CD4-positive, alpha-beta T cell treated with Interleukin-21 for 1 hour (primary cell): ENCODE results near the gene NAMPT.
"Not testable (repeated sequence)": the region's sequence is repeated elsewhere in the genome, so short reads cannot be mapped to it uniquely, and the experiment has no call there.

Experiments used
- DNase-seq: peaks from one replicate; pipeline ENCODE4 v3.0.0-alpha.2; 2020

The NAMPT gene

GRCh38 chr7:106298631-106299030 is 13.8 kb upstream of the NAMPT start:
- not testable (repeated sequence) for DNase-seq

DNA sequence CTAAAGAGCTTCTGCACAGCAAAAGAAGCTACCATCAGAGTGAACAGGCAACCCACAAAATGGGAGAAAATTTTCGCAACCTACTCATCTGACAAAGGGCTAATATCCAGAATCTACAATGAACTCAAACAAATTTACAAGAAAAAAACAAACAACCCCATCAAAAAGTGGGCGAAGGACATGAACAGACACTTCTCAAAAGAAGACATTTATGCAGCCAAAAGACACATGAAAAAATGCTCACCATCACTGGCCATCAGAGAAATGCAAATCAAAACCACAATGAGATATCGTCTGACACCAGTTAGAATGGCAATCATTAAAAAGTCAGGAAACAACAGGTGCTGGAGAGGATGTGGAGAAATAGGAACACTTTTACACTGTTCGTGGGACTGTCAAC is 13.4 kb upstream of the NAMPT start:
- DNase-seq, result not testable (repeated sequence)

DNA sequence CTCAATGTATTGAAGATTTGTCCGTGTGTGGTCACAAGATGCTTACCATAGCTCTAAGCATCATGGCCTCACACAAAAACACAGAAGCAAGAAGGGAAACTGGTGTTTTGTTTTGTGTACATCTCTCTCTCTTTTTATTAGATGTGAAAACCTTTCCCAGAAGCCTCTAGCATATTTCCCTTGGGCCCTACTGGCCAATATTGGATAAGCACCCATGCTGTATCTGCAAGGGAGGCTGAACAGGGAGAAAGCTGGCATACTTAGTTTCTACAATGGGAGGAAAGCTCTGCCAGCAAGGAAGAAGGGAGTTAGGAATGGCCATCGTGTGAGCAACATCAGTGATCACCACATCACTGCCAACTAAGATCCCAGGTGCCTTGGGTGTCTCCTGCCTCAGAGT is 9.6 kb upstream of the NAMPT start:
- DNase-seq, result no peak

- DNase-seq, result no peak
Measured at GRCh38 chr7:106291247-106291646, 6.5 kb upstream of the NAMPT start.

- DNase-seq, result no peak
Measured at GRCh38 chr7:106290319-106290718, 5.5 kb upstream of the NAMPT start.

DNA sequence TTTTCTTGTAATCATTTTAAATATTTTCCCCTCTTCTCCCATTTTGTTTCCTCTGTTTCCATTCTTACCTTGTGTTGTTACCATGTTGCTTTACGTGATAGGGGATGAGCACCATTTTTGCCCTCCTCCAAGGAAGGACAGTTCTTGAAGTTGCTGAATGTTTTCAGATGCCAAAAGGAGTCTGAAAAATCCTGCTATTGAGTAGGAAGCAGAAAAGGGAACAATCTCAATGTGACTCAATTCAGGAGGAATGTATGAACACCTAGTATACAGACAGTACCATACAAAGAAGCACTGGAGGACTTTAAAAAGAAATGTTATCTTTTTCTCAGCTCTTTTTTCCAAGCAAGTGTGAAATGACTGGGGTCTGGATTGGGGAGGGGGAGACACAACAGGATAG is 5.1 kb upstream of the NAMPT start:
- DNase-seq, result no peak

GRCh38 chr7:106288263-106288662 is 3.5 kb upstream of the NAMPT start:
- no peak for DNase-seq

GRCh38 chr7:106287786-106288185 is 3.0 kb upstream of the NAMPT start:
- no peak for DNase-seq

DNA sequence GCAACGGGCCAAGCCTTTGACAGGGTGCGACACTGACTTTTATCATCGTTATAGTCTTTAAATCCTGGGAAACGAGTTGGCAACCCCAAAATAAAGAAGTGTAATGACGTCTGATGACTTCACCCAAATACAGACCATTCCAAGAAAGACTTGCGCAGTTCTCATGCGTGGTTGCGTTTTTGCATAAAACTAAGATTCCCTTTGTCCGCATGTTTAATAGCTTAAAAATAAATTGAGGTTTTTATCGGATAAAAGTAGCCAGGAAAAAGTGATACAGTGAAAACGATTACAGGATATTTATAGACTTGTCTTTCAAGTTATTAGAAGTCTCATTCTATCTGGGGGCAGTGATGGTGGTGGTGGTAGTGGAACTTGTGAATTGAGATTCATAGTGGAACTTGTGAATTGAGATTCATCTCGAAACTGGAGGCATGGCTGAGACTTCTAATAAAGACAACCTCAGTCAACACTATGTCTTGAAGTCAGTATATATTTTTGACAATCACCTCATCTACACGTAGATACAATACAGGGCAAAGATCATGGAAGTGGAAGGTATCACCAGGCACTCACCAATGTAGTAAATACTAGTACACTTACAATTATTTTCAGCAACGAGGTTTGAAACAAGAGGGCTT is 1.2 kb upstream of the NAMPT start:
- no peak for DNase-seq

DNA sequence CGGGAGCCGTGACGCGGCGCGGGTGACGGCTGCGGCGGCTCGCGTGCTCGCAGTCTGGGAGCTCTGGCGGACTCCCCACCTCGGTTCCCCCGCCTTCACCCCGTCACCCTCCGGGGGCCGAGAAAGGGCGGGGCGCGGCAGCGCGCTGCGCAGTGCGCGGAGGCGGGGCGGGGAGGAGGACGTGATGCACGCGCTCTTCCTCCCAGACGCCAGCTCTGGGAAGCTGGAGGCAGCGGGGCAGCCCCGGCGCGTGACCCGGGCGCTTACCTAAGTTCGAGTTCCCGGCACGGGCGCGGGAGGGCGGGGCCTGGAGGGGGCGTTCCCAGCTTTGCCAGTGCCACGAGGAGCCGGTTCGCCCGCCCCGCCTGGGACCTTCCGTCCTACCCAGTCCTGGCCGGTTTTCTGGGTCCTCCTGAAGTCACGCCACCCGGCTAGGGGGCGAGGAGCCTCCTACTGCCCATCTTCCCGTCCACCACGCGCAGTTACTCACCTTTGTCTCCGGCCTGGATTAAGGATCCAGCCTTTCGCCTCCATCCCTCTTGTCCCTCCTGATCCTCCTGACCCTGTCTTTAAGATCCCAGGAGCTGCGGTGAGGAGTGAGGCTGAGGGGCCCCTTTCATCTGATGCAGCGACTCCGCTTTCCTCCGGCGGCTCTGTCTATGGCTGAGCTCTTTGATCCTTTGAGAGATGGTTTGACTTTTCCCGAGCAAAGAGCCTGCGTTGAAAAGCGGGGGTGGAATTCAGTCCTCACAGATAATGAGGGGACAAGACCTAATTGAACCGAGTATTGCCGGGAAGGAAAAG is 470 bp upstream of the NAMPT start:
- DNase-seq, result peak; percentile 99

GRCh38 chr7:106283831-106284713 is 711 bp downstream of the NAMPT start:
- DNase-seq, result peak; percentile 60

DNA sequence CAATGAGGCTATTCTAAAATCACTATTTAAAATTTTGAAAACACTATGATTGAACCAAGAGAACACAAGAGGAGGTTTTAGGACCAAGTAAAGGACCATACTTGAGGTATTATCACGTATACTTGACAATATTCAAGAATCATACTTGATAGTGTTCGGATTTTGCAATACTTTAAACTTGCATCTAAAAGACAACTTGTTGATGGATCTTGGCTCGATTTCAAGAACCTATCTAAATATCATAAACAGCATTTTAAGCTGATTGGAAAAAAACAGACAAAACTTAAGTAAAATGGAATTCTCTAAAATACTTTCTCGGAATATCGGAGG is 1.3 kb downstream of the NAMPT start:
- no peak for DNase-seq

GRCh38 chr7:106282852-106283251 is 1.9 kb downstream of the NAMPT start:
- DNase-seq, result no peak

DNA sequence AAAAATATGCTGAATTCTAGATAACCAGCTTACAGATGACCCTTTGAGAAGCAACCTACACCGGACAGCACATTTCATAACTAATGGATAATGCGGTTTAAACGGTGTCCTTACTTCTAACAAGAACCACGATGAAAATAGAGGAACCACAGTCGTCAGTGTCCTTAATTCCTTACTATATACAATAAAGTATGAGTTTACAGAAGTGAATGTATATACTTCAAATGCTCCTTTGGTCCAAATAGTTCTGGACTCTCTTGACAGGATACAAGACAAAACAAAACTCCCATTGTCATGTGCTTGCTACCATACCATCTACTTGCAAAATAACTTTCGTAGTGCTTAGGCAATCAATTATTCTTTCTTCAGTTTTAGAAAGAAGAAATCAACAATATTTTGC is 2.4 kb downstream of the NAMPT start:
- no peak for DNase-seq

- DNase-seq, result no peak
Measured at GRCh38 chr7:106281585-106282318, 3.0 kb downstream of the NAMPT start.

GRCh38 chr7:106281127-106281526 is 3.7 kb downstream of the NAMPT start:
- DNase-seq, result no peak

DNA sequence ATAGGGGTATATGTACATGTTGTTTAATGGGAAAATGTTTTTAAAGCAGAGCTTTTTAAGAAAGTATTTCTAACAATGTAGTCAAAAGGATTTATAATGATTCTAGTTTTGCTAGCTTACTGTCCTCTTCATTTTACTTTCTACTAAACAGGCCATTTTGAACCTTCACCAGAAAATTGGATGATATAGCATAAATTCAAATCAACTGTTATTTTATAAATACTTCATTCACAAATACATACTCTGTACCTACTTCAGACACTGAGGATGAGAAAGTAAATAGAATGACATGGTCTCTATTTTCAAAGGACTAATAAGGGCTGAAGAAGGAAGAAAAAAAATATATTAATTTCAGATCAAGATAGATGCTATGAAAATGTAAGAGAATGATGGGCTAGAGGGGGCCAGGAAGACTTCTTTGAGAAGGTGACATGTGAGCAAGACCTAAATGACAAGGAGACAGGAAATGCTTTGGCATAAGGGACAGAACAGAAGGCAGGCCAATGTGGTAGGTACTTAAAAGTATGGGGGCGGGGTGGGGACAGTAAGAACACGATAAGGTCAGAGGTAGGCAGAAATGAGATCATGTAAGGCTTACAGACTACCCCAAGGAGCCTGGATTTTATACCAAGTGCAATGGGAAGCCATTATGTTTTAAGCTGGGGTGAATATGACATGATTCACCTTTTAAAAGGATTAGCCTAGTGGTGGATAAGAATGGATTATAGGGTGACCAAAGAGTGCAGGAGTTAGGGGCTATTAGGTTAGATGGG is 5.2 kb downstream of the NAMPT start:
- DNase-seq, result no peak

- DNase-seq, result no peak
Measured at GRCh38 chr7:106278695-106279094, 6.1 kb downstream of the NAMPT start.

DNA sequence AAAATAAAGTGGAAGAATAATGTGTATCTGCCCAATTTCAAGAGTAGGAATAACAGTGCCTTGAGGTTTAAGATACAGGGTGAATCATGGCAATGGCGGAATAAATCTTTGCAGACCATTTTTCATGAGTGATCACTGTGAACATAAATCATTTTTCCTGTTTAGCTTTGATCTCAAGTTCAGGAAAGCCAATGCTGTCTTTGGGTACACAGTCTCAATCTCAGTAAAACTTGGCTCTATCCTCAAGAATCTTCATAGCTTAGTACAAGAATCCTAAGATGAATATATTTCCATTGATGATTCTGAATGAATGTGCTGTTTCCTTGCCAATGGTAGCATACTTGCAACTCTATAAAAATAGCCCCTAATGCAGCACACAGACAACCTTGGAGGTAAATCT is 6.8 kb downstream of the NAMPT start:
- no peak for DNase-seq

- DNase-seq, result no peak
Measured at GRCh38 chr7:106276513-106276912, 8.3 kb downstream of the NAMPT start.

GRCh38 chr7:106273009-106273668 is 11.6 kb downstream of the NAMPT start:
- no peak for DNase-seq
